GM21423 (cell line): ENCODE measurements around the gene CBY2.
A peak's percentile ranks its signal among the peaks of the same experiment; 100 is the strongest.
"Not testable (repeated sequence)": the region's sequence is repeated elsewhere in the genome, so short reads cannot be mapped to it uniquely, and the experiment has no call there.

Experiments
- ATAC-seq: cut with Tn5 transposase; IDR thresholded peaks from one replicate; pipeline ENCODE4 v1.9.1; 2021; ENCODE audit warnings: mild to moderate bottlenecking, moderate library complexity; ENCODE audit not compliant: unreplicated experiment

The CBY2 gene

GRCh38 chr13:45702088-45702487, at the start of gene CBY2:
CBY2 (plus strand) TSS chr13:45702320; CDS start chr13:45702391, 71 bp downstream.
- ATAC-seq = no peak

GRCh38 chr13:45654633-45655349, 47.3 kb upstream of the CBY2 start:
- ATAC-seq = no peak

GRCh38 chr13:45658586-45659235, 43.4 kb upstream of the CBY2 start:
- ATAC-seq = no peak

- ATAC-seq = no peak
These were observed 42.6 kb upstream of the CBY2 start for GRCh38 chr13:45659536-45659935.

GRCh38 chr13:45660458-45660857, 41.7 kb upstream of the CBY2 start:
- not testable (repeated sequence) for ATAC-seq

- no peak for ATAC-seq
These were observed 40.0 kb upstream of the CBY2 start for GRCh38 chr13:45662162-45662561.

- ATAC-seq = not testable (repeated sequence)
These were observed 39.2 kb upstream of the CBY2 start for GRCh38 chr13:45662903-45663302.

- not testable (repeated sequence) for ATAC-seq
These were observed 32.5 kb upstream of the CBY2 start for GRCh38 chr13:45669626-45670025.

- no peak for ATAC-seq
These were observed 31.8 kb upstream of the CBY2 start for GRCh38 chr13:45670189-45670885.

- ATAC-seq = no peak
These were observed 27.2 kb upstream of the CBY2 start for GRCh38 chr13:45674908-45675307.

GRCh38 chr13:45678282-45678681, 23.8 kb upstream of the CBY2 start:
- no peak for ATAC-seq

GRCh38 chr13:45681113-45681512, 21.0 kb upstream of the CBY2 start:
- ATAC-seq = no peak

- ATAC-seq = no peak
These were observed 19.6 kb upstream of the CBY2 start for GRCh38 chr13:45682494-45683008.

GRCh38 chr13:45683701-45684100, 18.4 kb upstream of the CBY2 start:
- ATAC-seq = no peak

GRCh38 chr13:45688577-45688976, 13.5 kb upstream of the CBY2 start:
- ATAC-seq = no peak

GRCh38 chr13:45690636-45691035, 11.5 kb upstream of the CBY2 start:
- no peak for ATAC-seq

- ATAC-seq = no peak
These were observed 10.9 kb upstream of the CBY2 start for GRCh38 chr13:45691251-45691650.

GRCh38 chr13:45691667-45692066, 10.5 kb upstream of the CBY2 start:
- ATAC-seq = no peak

- ATAC-seq = peak; percentile 44
These were observed 6.9 kb upstream of the CBY2 start for GRCh38 chr13:45695198-45695730.

GRCh38 chr13:45696610-45697226, 5.4 kb upstream of the CBY2 start:
- ATAC-seq = peak; percentile 45
